Measurements from ENCODE around the gene ARL2. TPM values are rescaled to one million over a fixed set of nuclear protein-coding genes. Genes with fewer than 3 reads are reported as not detected.
A peak's percentile ranks its signal among the peaks of the same experiment; 100 is the strongest.

Gene ARL2
- total and polyA plus RNA-seq, 2 experiments from 2014 or later: 189 to 230 TPM

DNA sequence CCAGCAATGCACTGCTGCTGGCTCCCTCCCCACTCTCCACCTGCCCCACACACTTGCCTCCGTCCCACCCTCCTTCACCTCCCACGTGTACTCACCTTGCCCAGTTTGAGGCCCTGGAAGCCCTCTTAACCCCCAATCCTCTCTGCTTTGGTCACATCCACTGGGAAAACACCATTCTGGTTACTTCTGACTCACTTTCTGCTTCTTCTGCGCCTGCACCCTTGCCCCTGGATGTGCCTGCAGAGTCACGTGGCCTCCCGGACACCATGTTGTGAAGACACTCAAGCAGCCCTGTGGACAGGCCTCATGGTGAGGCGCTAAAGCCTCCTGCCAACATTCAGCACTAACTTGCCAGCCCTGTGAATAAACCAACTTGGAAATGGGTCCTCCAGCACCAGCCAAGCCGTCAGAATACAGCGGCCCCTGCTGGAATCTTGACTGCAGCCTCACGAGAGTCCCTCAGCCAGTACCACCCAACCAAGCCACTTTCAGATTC is 47.0 kb downstream of the ARL2 start:
- no peaks in the 10 kb centered on the region for H3K27me3 ChIP-seq
- no peaks in the 10 kb centered on the region for H3K36me3 ChIP-seq
- TF ChIP-seq, protein P1, sequence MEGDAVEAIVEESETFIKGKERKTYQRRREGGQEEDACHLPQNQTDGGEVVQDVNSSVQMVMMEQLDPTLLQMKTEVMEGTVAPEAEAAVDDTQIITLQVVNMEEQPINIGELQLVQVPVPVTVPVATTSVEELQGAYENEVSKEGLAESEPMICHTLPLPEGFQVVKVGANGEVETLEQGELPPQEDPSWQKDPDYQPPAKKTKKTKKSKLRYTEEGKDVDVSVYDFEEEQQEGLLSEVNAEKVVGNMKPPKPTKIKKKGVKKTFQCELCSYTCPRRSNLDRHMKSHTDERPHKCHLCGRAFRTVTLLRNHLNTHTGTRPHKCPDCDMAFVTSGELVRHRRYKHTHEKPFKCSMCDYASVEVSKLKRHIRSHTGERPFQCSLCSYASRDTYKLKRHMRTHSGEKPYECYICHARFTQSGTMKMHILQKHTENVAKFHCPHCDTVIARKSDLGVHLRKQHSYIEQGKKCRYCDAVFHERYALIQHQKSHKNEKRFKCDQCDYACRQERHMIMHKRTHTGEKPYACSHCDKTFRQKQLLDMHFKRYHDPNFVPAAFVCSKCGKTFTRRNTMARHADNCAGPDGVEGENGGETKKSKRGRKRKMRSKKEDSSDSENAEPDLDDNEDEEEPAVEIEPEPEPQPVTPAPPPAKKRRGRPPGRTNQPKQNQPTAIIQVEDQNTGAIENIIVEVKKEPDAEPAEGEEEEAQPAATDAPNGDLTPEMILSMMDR (IDR thresholded peaks at IDR 0.05; ENCODE audit: low read depth, low read length): peak; percentile 46
- H3K4me3 ChIP-seq: no peak overlapping the region
- H3K9me3 ChIP-seq (ENCODE audit: low read depth): no peaks in the 10 kb centered on the region
- peak; percentile 33 to 51 for DNase-seq (ENCODE audit: low read depth in 1 of 2, low spot score in 1 of 2)
- no peak overlapping the region for H3K27ac ChIP-seq
- peaks cover 6% of the 10 kb centered on the region for H3K4me1 ChIP-seq (ENCODE audit: low read depth)

DNA sequence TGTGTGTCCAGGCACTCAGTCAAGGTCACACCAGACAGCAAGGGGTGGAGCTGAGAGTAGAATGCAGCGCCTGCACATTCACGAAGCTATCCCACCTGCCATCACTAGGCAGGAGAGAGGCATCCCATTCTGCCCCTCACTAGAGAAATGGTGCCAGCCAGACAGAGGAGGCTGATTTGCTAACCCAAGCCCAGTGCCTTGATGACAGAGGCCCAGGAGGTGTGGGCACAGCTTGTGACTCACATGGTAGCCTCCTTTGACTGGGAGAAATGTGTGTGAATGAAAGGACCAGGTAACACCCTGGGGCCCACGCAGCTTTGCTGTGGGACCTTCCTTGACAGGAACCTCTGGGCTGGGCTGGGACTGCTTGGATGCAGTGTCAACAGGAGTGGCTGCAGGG is 49.6 kb downstream of the ARL2 start:
- Histone ChIP-seq H3K4me3 (no peak overlapping the region), H3K36me3 (no peaks in the 10 kb centered on the region), H3K4me1 (ENCODE audit: low read depth) (peaks cover 22% of the 10 kb centered on the region), H3K27me3 (no peaks in the 10 kb centered on the region), H3K27ac (no peak overlapping the region), H3K9me3 (ENCODE audit: low read depth) (no peaks in the 10 kb centered on the region)
- DNase-seq (ENCODE audit: low read depth in 1 of 2, low spot score in 1 of 2): no peak
- TF ChIP-seq, protein P1 (IDR thresholded peaks at IDR 0.05; ENCODE audit: low read depth, low read length): no peak

DNA sequence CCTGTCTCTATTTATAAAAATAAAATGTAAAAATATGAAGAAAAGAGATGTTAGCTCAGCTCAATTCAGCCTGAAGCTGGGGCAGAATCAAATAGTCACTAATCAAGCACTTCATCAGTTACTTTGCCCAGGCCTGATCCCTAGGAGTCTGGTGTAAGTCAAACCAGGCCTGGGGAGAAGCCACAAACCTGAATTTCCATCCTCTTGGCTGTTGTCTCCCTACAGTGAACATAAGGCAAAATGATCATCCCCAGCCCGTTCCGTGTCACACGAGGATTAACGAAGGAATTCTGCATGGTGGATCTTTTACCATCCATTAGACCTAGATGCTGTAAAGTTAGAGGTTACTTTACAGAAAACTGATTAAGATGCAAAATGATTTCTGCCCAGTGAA is 50.9 kb downstream of the ARL2 start:
- Histone ChIP-seq H3K27me3 (no peaks in the 10 kb centered on the region), H3K9me3 (ENCODE audit: low read depth) (no peaks in the 10 kb centered on the region), H3K4me3 (no peak overlapping the region), H3K4me1 (ENCODE audit: low read depth) (peaks cover 24% of the 10 kb centered on the region), H3K27ac (no peak overlapping the region), H3K36me3 (no peaks in the 10 kb centered on the region)
- TF ChIP-seq, protein P1 (IDR thresholded peaks at IDR 0.05; ENCODE audit: low read depth, low read length): no peak
- no peak for DNase-seq (ENCODE audit: low read depth in 1 of 2, low spot score in 1 of 2)

DNA sequence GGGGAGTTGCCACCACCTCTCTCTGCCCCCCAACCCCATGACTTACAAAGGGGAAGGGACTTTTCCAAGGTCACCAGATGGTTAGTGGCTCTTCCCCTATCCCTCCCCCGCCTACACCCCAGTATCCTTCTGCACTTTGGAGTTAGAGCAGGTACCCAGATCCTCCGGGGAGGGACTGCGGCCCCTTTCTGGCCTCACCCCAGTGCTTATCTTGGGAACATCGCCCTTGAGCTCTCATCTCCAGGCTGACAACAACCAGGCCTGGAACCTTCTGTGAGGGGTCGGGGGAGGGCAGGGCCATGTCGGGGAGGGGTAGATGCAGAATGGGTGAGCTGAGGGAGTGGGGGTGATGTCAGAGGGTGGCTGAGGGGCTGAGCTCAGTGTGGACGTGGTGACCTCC is 51.9 kb downstream of the ARL2 start:
- no peaks in the 10 kb centered on the region for H3K36me3 ChIP-seq

DNA sequence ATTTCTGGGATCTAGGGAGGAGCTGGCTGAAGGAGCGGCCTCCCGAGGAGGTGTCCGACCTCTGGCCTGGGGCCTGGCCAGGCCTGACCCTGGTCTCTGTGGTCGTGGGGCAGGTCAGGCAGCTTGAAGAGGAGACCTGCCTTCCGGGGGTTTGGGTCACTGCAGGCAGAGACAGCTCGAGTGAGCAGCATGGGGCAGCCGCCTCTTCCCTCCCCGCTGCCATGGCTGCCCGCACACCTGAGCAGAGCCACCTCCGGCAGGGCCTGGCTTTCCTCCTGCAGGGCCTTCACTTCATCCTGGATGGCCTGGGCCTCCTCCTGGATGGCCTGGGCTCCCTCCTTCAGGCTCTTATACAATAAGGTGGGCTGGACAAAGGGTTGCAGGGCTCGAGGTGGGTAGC is 52.4 kb downstream of the ARL2 start:
- no peaks in the 10 kb centered on the region for H3K9me3 ChIP-seq (ENCODE audit: low read depth)
- H3K4me3 ChIP-seq: no peak overlapping the region
- H3K27me3 ChIP-seq: no peaks in the 10 kb centered on the region
- H3K36me3 ChIP-seq: no peaks in the 10 kb centered on the region
- H3K4me1 ChIP-seq (ENCODE audit: low read depth): peaks cover 24% of the 10 kb centered on the region
- peak overlapping the region; percentile 80 for H3K27ac ChIP-seq
- DNase-seq (ENCODE audit: low read depth in 1 of 2, low spot score in 1 of 2): no peak
- TF ChIP-seq, protein P1 (IDR thresholded peaks at IDR 0.05; ENCODE audit: low read depth, low read length): no peak

More for the DNA sequence above, 51.9 kb downstream of the ARL2 start:
- H3K27me3 ChIP-seq: no peaks in the 10 kb centered on the region
- H3K4me3 ChIP-seq: no peak overlapping the region
- peaks cover 24% of the 10 kb centered on the region for H3K4me1 ChIP-seq (ENCODE audit: low read depth)
- TF ChIP-seq, protein P1 (IDR thresholded peaks at IDR 0.05; ENCODE audit: low read depth, low read length): no peak
- peak in 1 of 2 donors; percentile 26 for DNase-seq (ENCODE audit: low read depth in 1 of 2, low spot score in 1 of 2)
- H3K9me3 ChIP-seq (ENCODE audit: low read depth): no peaks in the 10 kb centered on the region
- peak overlapping the region; percentile 80 for H3K27ac ChIP-seq
